ENCODE results near the gene PIK3AP1.

DNA sequence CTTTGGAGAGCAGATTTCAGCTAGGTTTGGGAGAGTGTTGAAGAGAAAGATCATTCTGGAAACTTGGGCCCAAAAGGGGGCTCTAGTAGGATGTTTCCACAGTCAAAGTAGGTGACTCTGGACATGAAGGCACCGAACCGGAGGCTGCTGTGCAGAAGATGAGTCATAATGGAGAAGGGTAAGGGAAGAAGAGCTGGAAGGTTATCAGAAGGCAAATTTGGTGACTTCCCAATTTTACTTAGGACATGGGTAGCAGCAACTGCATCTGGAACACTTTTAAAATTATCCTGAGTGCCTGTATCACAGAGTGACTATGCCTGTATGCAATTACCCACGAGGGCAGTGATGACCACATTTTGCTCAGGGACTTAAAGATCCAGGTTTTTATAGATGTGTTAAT is 38.8 kb downstream of the PIK3AP1 start:
- TF ChIP-seq, protein P1, sequence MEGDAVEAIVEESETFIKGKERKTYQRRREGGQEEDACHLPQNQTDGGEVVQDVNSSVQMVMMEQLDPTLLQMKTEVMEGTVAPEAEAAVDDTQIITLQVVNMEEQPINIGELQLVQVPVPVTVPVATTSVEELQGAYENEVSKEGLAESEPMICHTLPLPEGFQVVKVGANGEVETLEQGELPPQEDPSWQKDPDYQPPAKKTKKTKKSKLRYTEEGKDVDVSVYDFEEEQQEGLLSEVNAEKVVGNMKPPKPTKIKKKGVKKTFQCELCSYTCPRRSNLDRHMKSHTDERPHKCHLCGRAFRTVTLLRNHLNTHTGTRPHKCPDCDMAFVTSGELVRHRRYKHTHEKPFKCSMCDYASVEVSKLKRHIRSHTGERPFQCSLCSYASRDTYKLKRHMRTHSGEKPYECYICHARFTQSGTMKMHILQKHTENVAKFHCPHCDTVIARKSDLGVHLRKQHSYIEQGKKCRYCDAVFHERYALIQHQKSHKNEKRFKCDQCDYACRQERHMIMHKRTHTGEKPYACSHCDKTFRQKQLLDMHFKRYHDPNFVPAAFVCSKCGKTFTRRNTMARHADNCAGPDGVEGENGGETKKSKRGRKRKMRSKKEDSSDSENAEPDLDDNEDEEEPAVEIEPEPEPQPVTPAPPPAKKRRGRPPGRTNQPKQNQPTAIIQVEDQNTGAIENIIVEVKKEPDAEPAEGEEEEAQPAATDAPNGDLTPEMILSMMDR (IDR thresholded peaks at IDR 0.05): no peak
- TF ChIP-seq POLR2A (IDR thresholded peaks at IDR 0.05; ENCODE audit: low read length) (no peak), EHMT2 (IDR thresholded peaks at IDR 0.05; ENCODE audit: low read depth) (no peak), JUN (IDR thresholded peaks at IDR 0.05) (no peak), NPAS2 (CRISPR knock-in tag; IDR thresholded peaks at IDR 0.05; ENCODE audit: borderline replicate concordance) (no peak), SMC3 (IDR thresholded peaks at IDR 0.05) (no peak)
- TF ChIP-seq, protein P2, sequence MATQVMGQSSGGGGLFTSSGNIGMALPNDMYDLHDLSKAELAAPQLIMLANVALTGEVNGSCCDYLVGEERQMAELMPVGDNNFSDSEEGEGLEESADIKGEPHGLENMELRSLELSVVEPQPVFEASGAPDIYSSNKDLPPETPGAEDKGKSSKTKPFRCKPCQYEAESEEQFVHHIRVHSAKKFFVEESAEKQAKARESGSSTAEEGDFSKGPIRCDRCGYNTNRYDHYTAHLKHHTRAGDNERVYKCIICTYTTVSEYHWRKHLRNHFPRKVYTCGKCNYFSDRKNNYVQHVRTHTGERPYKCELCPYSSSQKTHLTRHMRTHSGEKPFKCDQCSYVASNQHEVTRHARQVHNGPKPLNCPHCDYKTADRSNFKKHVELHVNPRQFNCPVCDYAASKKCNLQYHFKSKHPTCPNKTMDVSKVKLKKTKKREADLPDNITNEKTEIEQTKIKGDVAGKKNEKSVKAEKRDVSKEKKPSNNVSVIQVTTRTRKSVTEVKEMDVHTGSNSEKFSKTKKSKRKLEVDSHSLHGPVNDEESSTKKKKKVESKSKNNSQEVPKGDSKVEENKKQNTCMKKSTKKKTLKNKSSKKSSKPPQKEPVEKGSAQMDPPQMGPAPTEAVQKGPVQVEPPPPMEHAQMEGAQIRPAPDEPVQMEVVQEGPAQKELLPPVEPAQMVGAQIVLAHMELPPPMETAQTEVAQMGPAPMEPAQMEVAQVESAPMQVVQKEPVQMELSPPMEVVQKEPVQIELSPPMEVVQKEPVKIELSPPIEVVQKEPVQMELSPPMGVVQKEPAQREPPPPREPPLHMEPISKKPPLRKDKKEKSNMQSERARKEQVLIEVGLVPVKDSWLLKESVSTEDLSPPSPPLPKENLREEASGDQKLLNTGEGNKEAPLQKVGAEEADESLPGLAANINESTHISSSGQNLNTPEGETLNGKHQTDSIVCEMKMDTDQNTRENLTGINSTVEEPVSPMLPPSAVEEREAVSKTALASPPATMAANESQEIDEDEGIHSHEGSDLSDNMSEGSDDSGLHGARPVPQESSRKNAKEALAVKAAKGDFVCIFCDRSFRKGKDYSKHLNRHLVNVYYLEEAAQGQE (IDR thresholded peaks at IDR 0.05): no peak
